H1 (cell line): ENCODE measurements around the gene UBASH3B.

ENCODE experiments used
- CTCF ChIP-seq, 3 experiments: IDR thresholded peaks; 1 replicate in 2 of 3; 2 replicates in 1 of 3; pipeline versions ENCODE4 v1.5.1 to v1.6.1; 2011; ENCODE audit warnings: low read length in 3 of 3, mild to moderate bottlenecking in 3 of 3, inconsistent platforms in 2 of 3, low read depth in 1 of 3, moderate library complexity in 1 of 3; ENCODE audit not compliant: insufficient read depth in 1 of 3; ENCODE audit errors: control extremely low read depth in 1 of 3
- EZH2 ChIP-seq: fragments of 200-600 bp; sonication (generic); IDR thresholded peaks from 2 replicates; pipeline ENCODE4 v1.7.1; 2012; ENCODE audit warnings: low read depth, mild to moderate bottlenecking, moderate library complexity, low read length, inconsistent platforms; ENCODE audit not compliant: severe bottlenecking
- GABPA ChIP-seq: IDR thresholded peaks from 2 replicates; pipeline ENCODE4 v1.6.1; 2011; ENCODE audit warnings: mild to moderate bottlenecking, low read length, moderate library complexity, borderline replicate concordance; ENCODE audit not compliant: insufficient read depth
- KDM5A ChIP-seq: fragments of 200-600 bp; IDR thresholded peaks from 2 replicates; pipeline ENCODE4 v1.7.1; 2012; ENCODE audit warnings: mild to moderate bottlenecking, low read length, inconsistent platforms, mixed read lengths
- PHF8 ChIP-seq: fragments of 200-600 bp; sonication (generic); conservative IDR thresholded peaks from 2 replicates; pipeline ENCODE4 v1.7.1; 2012; ENCODE audit warnings: low read depth, mild to moderate bottlenecking, inconsistent platforms, low read length, moderate library complexity
- RNF2 ChIP-seq: fragments of 200-900, 300-1000 bp; sonication (generic); IDR thresholded peaks from 2 replicates; pipeline ENCODE4 v1.7.1; 2016; ENCODE audit warnings: borderline replicate concordance, low read depth, mild to moderate bottlenecking, antibody characterized with exemption, low read length; ENCODE audit not compliant: poor library complexity, severe bottlenecking; ENCODE audit errors: missing control alignments
- SP1 ChIP-seq: IDR thresholded peaks from 2 replicates; pipeline ENCODE4 v1.6.1; 2011; ENCODE audit warnings: low read depth, low read length

- no peak for TF ChIP-seq EZH2
- TF ChIP-seq KDM5A: no peak
- TF ChIP-seq RNF2: no peak
- TF ChIP-seq CTCF (IDR thresholded peaks at IDR 0.05; ENCODE audit: control extremely low read depth in 1 of 3, insufficient read depth in 1 of 3, low read depth in 1 of 3, low read length in 3 of 3): no peak
- peak; percentile 51; the same call in 1 of the 2 replicates for TF ChIP-seq PHF8
- no peak for TF ChIP-seq SP1
- TF ChIP-seq GABPA: no peak
Measured at GRCh38 chr11:122656073-122656630, 630 bp downstream of the UBASH3B start.
